ENCODE measurements around the gene CCDC78.

The CCDC78 gene

GRCh38 chr16:687499-687898, 38.7 kb downstream of the CCDC78 start:
- DNase-seq (ENCODE audit: low read depth in 2 of 2): no peak
- TF ChIP-seq, protein P1, sequence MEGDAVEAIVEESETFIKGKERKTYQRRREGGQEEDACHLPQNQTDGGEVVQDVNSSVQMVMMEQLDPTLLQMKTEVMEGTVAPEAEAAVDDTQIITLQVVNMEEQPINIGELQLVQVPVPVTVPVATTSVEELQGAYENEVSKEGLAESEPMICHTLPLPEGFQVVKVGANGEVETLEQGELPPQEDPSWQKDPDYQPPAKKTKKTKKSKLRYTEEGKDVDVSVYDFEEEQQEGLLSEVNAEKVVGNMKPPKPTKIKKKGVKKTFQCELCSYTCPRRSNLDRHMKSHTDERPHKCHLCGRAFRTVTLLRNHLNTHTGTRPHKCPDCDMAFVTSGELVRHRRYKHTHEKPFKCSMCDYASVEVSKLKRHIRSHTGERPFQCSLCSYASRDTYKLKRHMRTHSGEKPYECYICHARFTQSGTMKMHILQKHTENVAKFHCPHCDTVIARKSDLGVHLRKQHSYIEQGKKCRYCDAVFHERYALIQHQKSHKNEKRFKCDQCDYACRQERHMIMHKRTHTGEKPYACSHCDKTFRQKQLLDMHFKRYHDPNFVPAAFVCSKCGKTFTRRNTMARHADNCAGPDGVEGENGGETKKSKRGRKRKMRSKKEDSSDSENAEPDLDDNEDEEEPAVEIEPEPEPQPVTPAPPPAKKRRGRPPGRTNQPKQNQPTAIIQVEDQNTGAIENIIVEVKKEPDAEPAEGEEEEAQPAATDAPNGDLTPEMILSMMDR (IDR thresholded peaks at IDR 0.05; ENCODE audit: low read depth, low read length): no peak
- H3K4me3 ChIP-seq (replicated peaks in 1 of 2; ENCODE audit: low read depth in 2 of 2, low read length in 2 of 2): no peak overlapping the region

GRCh38 chr16:686459-687260, 39.6 kb downstream of the CCDC78 start:
- no peak overlapping the region for H3K4me3 ChIP-seq (replicated peaks in 1 of 2; ENCODE audit: low read depth in 2 of 2, low read length in 2 of 2)
- DNase-seq (ENCODE audit: low read depth in 2 of 2): no peak
- TF ChIP-seq, protein P1 (IDR thresholded peaks at IDR 0.05; ENCODE audit: low read depth, low read length): no peak

- DNase-seq (ENCODE audit: low read depth in 2 of 2): peak; percentile 39 to 51
- no peak overlapping the region for H3K4me3 ChIP-seq (replicated peaks in 1 of 2; ENCODE audit: low read depth in 2 of 2, low read length in 2 of 2)
- TF ChIP-seq, protein P1 (IDR thresholded peaks at IDR 0.05; ENCODE audit: low read depth, low read length): peak; percentile 51
Observed at GRCh38 chr16:685967-686366, 40.3 kb downstream of the CCDC78 start.

- DNase-seq (ENCODE audit: low read depth in 2 of 2): no peak
- TF ChIP-seq, protein P1 (IDR thresholded peaks at IDR 0.05; ENCODE audit: low read depth, low read length): no peak
- peak overlapping the region in 1 of 2 donors; percentile 70 for H3K4me3 ChIP-seq (replicated peaks in 1 of 2; ENCODE audit: low read depth in 2 of 2, low read length in 2 of 2)
Observed at GRCh38 chr16:684961-685696, 41.1 kb downstream of the CCDC78 start.

DNA sequence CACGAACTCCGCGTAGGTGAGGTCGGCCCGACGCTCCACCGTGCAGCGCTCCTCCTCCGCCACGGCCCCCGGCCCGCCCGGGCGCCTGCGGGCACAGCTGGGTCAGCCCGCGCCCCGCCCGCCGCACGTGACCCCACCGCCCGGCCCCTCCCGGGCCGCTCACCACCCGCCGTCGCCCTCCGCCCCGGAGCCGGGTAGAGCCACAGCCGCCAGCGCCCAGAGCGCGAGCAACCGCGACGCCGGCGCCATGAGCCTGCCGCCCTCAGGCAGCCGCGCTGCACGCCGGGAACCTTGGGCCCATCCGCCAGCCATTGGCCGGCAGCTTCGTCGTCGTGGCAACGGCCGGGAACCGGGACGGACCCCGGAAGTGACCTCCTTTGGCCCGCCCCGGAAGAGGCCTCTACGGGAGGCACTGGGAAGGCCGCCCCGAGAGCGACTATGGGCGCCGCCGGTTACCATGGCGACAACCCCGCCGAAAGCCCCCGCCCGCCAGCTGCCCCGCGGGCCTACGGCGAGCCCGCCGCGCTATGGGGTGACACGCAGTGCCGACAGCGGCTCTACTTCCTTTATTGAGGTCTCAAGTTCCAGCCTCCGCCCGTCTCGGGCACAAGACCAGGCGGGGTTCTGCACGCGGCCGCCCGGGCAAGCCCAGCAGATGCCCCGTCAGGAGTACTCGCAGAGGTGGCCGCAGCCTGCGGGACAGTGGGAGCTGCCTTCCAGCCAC, 42.0 kb downstream of the CCDC78 start, which contains the start of gene JMJD8:
Gene JMJD8 (minus strand): TSS at position 264 of the 724 bp plus-strand sequence. CDS start 15 bp downstream, at position 249.
- H3K4me3 ChIP-seq (replicated peaks in 1 of 2; ENCODE audit: low read depth in 2 of 2, low read length in 2 of 2): peak within 1 kb of the TSS; percentile 62 to 70
- TF ChIP-seq, protein P1 (IDR thresholded peaks at IDR 0.05; ENCODE audit: low read depth, low read length): no peak

GRCh38 chr16:683396-684070, 42.7 kb downstream of the CCDC78 start:
- H3K4me3 ChIP-seq (replicated peaks in 1 of 2; ENCODE audit: low read depth in 2 of 2, low read length in 2 of 2): peak overlapping the region; percentile 62 to 70
- TF ChIP-seq, protein P1 (IDR thresholded peaks at IDR 0.05; ENCODE audit: low read depth, low read length): no peak
- DNase-seq (ENCODE audit: low read depth in 2 of 2): no peak

More for the DNA sequence above, 42.0 kb downstream of the CCDC78 start, which contains the start of gene JMJD8:
- DNase-seq (ENCODE audit: low read depth in 2 of 2): peak; percentile 95 to 97
